SH-SY5Y (cell line): ENCODE measurements around the gene SLC35F1.

Experiments
- GATA2 ChIP-seq: IDR thresholded peaks from 2 replicates; pipeline ENCODE4 v1.6.1; 2011; ENCODE audit warnings: mild to moderate bottlenecking, low read depth, low read length
- GATA3 ChIP-seq: IDR thresholded peaks from 2 replicates; pipeline ENCODE4 v1.6.1; 2011; ENCODE audit warnings: low read depth, mild to moderate bottlenecking, low read length, moderate library complexity

DNA sequence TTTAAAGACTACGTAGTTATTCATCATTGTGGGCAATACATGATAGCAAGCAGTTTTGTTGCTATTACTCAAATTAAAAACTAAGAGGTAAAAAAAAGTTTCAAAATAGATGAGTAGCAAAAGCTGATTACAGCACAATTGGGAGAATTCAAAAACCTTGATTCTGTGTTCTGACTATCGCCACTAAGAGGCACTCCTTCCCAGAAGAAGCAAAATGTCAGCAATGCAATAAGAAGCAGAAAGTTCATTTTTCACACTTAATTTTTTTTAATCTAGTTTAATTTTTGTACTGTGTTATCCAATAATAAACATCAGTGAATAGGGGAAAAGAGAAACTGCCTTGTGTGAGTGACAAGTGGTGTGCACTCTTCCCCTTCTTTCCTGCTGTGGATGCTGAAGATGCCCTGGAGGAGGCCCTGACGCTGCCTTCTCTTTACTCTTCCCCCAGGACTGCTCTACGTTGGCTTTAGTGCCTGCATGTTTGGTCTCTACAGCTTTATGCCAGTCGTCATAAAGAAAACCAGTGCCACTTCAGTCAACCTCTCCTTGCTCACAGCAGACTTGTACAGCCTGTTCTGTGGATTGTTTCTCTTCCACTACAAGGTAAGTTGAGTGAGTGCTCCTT is 377.8 kb downstream of the SLC35F1 start:
- TF ChIP-seq GATA2 (no peak), GATA3 (no peak)
